ENCODE results near the gene HAPLN1.
"Not testable (repeated sequence)": the region's sequence is repeated elsewhere in the genome, so short reads cannot be mapped to it uniquely, and the experiment has no call there.

HAPLN1 gene

GRCh38 chr5:83742089-83742488, 21.4 kb upstream of the HAPLN1 start:
- TF ChIP-seq CTCF (conservative IDR thresholded peaks at IDR 0.05; ENCODE audit: low read depth, low read length) = no peak
- H3K27me3 ChIP-seq (ENCODE audit: insufficient read depth, low read depth) = no peaks in the 10 kb centered on the region
- H3K79me2 ChIP-seq (ENCODE audit: insufficient read depth, low read depth) = no peaks in the 10 kb centered on the region
- H3K4me2 ChIP-seq = no peak overlapping the region
- no peak overlapping the region for H3K9ac ChIP-seq
- no peak overlapping the region for H3K4me3 ChIP-seq (IDR thresholded peaks at IDR 0.05; ENCODE audit: insufficient read depth, low read depth, low read length)
- no peak overlapping the region for H3K27ac ChIP-seq
- no peaks in the 10 kb centered on the region for H3K36me3 ChIP-seq (ENCODE audit: insufficient read depth)
- H2AFZ ChIP-seq (ENCODE audit: low read depth) = no peak overlapping the region
- H3K4me1 ChIP-seq (ENCODE audit: low read depth, poor library complexity, severe bottlenecking) = no peaks in the 10 kb centered on the region
- H4K20me1 ChIP-seq (ENCODE audit: insufficient read depth) = no peaks in the 10 kb centered on the region

DNA sequence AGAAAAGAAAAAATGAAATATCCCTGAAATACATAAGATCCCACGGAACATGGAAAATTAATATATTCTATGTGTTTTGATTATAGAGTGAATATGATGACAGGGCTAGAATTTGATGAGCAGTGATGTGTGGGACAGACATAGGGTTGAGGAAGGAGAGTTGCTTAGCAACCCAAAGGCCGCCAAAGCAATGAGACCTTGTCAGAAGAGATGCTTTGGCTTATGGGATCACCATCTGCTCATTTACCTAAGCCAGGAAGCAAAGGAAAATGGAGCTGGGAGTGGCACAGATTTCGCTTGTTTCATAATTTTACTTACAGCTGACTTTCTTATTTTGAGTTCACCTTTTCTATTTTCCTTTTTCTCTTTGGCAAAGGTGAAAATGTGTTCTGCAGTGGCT, 20.9 kb upstream of the HAPLN1 start:
- H3K4me1 ChIP-seq (ENCODE audit: low read depth, poor library complexity, severe bottlenecking) = no peaks in the 10 kb centered on the region
- H3K27me3 ChIP-seq (ENCODE audit: insufficient read depth, low read depth) = no peaks in the 10 kb centered on the region
- no peak overlapping the region for H3K4me2 ChIP-seq

DNA sequence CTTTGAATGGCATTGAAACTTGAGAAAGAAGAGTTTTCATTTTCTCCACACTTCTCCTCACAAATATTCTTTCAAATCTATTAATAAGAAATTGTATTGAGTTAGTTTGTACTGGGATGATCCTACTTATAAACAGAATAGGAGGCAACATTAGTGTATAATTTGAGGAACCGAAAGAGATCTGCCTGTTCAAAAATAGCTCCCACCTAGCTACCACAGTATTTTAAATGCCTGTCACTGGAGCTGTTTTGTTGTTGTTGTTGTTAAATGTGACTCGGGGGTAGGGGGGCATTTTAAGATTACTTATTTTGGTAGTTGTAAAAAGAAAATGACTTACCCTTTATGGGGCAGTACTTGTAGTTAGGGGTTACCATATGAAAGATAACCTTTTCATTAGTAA, 20.1 kb upstream of the HAPLN1 start:
- H3K27ac ChIP-seq = no peak overlapping the region
- H3K4me2 ChIP-seq = no peak overlapping the region

More for the DNA sequence above, 20.9 kb upstream of the HAPLN1 start:
- Histone ChIP-seq H4K20me1 (ENCODE audit: insufficient read depth) (no peaks in the 10 kb centered on the region), H3K27ac (no peak overlapping the region), H3K79me2 (ENCODE audit: insufficient read depth, low read depth) (no peaks in the 10 kb centered on the region), H3K36me3 (ENCODE audit: insufficient read depth) (no peaks in the 10 kb centered on the region), H2AFZ (ENCODE audit: low read depth) (no peak overlapping the region), H3K4me3 (IDR thresholded peaks at IDR 0.05; ENCODE audit: insufficient read depth, low read depth, low read length) (no peak overlapping the region), H3K9ac (no peak overlapping the region)
- TF ChIP-seq CTCF (conservative IDR thresholded peaks at IDR 0.05; ENCODE audit: low read depth, low read length) = no peak

DNA sequence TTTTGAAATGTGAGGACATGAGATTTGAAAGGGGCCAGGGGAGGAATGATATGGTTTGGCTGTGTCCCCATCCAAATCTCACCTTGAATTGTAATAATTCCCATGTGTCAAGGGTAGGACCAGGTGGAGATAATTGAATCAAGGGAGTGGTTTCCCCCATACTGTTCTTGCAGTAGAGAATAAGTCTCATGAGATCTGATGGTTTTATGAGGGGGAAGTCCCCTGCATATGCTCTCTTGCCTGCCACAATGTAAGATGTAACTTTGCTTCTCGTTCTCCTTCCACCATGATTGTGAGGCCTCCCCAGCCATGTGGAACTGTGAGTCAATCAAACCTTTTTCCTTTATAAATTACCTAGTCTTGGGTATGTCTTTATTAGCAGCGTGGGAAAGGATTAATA, 15.5 kb upstream of the HAPLN1 start:
- not testable (repeated sequence) for H3K79me2 ChIP-seq (ENCODE audit: insufficient read depth, low read depth); H3K36me3 ChIP-seq (ENCODE audit: insufficient read depth); H2AFZ ChIP-seq (ENCODE audit: low read depth); H3K27ac ChIP-seq; H3K4me1 ChIP-seq (ENCODE audit: low read depth, poor library complexity, severe bottlenecking); H3K27me3 ChIP-seq (ENCODE audit: insufficient read depth, low read depth); H3K4me3 ChIP-seq (IDR thresholded peaks at IDR 0.05; ENCODE audit: insufficient read depth, low read depth, low read length); H3K4me2 ChIP-seq; H3K9ac ChIP-seq; H4K20me1 ChIP-seq (ENCODE audit: insufficient read depth)

More for the DNA sequence above, 20.1 kb upstream of the HAPLN1 start:
- no peak overlapping the region for H3K4me3 ChIP-seq (IDR thresholded peaks at IDR 0.05; ENCODE audit: insufficient read depth, low read depth, low read length)
- no peak overlapping the region for H2AFZ ChIP-seq (ENCODE audit: low read depth)
- H4K20me1 ChIP-seq (ENCODE audit: insufficient read depth) = no peaks in the 10 kb centered on the region
- H3K4me1 ChIP-seq (ENCODE audit: low read depth, poor library complexity, severe bottlenecking) = no peaks in the 10 kb centered on the region
- no peak for TF ChIP-seq CTCF (conservative IDR thresholded peaks at IDR 0.05; ENCODE audit: low read depth, low read length)
- H3K9ac ChIP-seq = no peak overlapping the region
- no peaks in the 10 kb centered on the region for H3K36me3 ChIP-seq (ENCODE audit: insufficient read depth)
- H3K79me2 ChIP-seq (ENCODE audit: insufficient read depth, low read depth) = no peaks in the 10 kb centered on the region
- no peaks in the 10 kb centered on the region for H3K27me3 ChIP-seq (ENCODE audit: insufficient read depth, low read depth)

DNA sequence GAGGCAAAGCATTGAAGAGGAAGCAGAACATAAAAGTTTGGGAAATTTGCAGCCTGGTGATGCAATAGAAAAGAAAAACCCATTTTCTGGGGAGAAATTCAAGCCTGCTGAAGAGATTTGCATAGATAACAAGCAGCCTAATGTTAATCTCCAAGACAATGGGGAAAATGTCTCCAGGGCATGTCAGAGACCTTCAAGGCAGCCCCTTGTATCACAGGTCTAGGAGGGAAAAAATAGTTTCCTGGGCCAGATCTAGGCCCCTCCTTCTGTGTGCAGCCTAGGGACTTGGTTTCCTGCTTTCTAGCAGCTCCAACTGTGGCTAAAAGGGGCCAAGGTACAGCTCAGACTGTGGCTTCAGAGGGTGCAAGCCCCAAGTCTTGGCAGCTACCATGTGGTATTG, 14.4 kb upstream of the HAPLN1 start:
- H3K4me1 ChIP-seq (ENCODE audit: low read depth, poor library complexity, severe bottlenecking); H2AFZ ChIP-seq (ENCODE audit: low read depth); H4K20me1 ChIP-seq (ENCODE audit: insufficient read depth); H3K9ac ChIP-seq; H3K27ac ChIP-seq; H3K4me3 ChIP-seq (IDR thresholded peaks at IDR 0.05; ENCODE audit: insufficient read depth, low read depth, low read length); H3K27me3 ChIP-seq (ENCODE audit: insufficient read depth, low read depth); H3K36me3 ChIP-seq (ENCODE audit: insufficient read depth); H3K79me2 ChIP-seq (ENCODE audit: insufficient read depth, low read depth); H3K4me2 ChIP-seq: not testable (repeated sequence)
